MM.1S (cell line): ENCODE measurements around the gene LZIC.

Source experiments
- EZH2phosphoT487 ChIP-seq: fragments of 300-600 bp; sonication (generic); IDR thresholded peaks from 2 replicates; pipeline ENCODE4 v1.6.1; 2018; ENCODE audit warnings: antibody characterized with exemption, low read length
- TF ChIP-seq, protein P1 (sequence below): fragments of 300-600 bp; sonication (generic); IDR thresholded peaks from 2 replicates; pipeline ENCODE4 v1.5.1; 2016; ENCODE audit warnings: antibody characterized with exemption, low read length, mixed read lengths

DNA sequence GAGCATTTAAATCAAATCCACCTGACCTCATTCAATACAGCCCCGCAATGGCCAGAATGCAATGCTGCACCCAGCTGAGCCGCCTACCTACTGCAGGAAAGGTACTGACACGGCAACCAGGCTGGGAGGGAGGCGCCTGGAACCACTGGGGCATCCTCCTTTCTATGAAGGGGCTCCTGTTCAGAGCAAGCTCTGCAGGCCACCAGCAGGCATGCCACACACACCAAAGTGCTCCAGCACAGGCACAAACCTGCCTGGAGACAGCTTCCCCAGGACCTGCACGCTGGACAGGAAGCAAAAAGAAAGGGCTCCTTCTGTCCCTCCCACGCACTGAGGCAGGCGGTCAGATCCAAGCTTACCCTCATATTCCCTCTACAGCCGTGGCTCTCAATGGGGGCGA is 54.3 kb downstream of the LZIC start:
- TF ChIP-seq, protein P1, sequence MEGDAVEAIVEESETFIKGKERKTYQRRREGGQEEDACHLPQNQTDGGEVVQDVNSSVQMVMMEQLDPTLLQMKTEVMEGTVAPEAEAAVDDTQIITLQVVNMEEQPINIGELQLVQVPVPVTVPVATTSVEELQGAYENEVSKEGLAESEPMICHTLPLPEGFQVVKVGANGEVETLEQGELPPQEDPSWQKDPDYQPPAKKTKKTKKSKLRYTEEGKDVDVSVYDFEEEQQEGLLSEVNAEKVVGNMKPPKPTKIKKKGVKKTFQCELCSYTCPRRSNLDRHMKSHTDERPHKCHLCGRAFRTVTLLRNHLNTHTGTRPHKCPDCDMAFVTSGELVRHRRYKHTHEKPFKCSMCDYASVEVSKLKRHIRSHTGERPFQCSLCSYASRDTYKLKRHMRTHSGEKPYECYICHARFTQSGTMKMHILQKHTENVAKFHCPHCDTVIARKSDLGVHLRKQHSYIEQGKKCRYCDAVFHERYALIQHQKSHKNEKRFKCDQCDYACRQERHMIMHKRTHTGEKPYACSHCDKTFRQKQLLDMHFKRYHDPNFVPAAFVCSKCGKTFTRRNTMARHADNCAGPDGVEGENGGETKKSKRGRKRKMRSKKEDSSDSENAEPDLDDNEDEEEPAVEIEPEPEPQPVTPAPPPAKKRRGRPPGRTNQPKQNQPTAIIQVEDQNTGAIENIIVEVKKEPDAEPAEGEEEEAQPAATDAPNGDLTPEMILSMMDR: no peak
- no peak for TF ChIP-seq EZH2phosphoT487
